Activated CD8-positive, alpha-beta memory T cell treated with anti-CD3 and anti-CD28 coated beads for 4 hours (primary cell): ENCODE results near the gene AMOTL2.

Source experiments
- DNase-seq, 2 donors: peaks; one replicate each; pipeline ENCODE4 v3.0.0-alpha.2; 2020; ENCODE audit warnings: low read depth in 2 of 2

AMOTL2 gene

DNA sequence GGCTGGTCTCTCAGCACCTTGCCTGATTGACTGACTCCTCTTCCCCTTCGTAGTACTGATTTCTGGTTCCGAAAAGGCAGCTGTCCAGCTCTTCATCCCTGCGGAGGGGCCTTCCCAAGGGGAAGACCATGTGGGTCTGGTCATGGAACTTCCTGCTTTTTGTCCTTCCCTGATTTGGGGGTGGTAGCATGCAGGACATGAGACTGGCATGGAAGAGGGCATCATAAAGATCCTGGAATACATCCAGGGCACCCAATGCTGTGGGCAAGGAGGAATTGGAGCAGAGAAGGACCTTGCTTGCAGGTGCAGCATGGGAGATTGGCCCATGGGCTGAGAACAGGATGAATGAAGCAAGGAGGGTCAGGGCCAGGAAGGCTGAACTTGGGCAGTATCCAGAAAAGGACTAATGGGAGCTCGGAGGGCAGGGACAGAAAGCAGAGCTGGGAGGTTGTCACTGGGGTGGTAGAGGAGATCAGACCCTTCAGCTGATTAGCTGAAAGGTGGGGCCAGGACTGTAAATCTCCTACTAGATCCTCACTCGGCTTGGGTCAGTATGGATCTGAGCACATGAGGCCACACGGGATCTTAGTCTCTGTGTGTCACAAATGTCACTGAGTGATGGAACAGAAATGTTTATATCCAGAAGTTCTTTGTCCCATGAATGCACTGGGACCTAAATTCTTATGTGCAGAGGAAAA, 59.5 kb downstream of the AMOTL2 start:
- no peak for DNase-seq

DNA sequence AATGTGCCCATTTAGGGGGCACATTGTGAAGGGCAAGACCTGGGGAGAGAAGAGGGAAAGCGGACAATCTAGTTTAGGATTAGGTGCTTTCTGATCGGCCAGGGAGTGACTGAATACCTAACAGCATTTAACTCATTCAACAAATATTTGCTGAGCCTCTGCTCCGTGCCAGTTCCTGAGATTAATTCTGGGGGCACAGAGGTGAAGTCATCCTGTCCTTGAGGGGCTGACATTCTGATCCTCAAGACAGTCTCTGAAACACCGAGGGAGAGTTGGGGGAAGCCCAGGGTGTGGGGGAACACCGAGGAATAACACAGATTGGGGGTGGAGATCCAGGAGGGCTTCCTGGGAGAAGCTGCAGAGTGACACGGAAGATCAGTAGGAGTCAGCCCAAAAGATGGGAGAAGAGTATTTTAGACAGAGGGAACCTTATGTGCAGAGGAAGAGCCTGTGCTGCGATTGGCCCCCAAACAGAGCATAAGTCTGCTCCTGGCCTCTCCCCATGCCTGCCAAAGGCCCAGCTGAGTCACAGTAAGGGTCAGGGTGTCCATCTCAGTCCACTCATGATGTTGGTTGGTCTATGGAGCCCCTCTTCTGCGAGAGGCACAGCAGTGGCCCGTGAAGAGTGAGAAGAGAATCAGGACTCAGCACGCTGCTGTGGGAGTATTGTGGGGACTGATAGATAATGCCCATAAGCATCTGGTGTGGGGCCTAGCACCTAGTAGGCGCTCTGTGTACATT, 60.2 kb downstream of the AMOTL2 start:
- DNase-seq, result no peak

DNA sequence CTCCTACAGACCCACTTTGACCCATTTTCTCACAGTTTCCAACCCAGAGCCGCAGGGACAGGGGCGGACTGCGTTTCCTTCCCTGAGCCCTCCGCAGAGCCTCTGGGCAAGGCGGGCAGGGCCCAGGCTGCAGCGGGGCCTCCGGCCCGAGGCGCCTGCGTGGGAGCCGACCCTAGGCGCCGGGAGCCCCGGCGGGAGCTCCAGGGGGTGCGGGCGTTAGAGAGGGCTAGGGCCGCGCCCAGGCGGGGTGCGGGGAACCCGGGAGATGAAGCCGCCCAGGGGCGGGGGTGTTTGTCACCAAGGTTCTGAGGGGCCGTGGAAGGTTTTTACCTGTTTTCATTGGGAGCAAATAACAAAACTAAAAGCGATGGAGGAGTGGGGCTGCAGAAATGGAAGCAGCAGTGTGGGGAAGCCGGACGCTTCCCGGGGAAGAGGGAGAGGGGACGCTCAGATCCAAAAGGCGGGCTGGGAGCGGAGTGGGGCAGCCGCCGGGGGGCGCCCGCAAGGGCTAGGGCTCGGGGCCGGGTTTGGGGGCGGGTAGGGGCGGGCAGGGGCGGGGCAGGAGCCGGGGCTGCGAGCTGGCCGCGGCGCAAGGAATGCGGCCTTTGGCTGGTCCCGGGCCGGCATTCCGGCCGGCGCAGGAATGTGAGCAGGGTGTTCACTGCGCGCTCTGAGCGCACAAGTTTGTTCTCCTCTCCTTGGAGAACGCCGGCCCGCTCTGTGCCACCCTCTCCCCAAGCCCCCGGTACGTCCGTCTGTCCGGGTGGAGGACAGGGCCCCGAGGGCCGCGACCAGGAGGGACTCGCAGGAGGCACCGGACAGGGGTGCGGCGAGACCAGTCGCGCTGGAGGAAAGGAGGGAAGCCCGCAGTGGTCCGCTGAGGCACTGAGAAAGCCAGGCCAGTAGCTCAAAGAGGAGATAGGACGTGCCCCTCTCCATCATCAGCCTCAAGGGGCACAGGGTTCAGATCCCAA, 61.1 kb downstream of the AMOTL2 start:
- DNase-seq, result no peak

DNA sequence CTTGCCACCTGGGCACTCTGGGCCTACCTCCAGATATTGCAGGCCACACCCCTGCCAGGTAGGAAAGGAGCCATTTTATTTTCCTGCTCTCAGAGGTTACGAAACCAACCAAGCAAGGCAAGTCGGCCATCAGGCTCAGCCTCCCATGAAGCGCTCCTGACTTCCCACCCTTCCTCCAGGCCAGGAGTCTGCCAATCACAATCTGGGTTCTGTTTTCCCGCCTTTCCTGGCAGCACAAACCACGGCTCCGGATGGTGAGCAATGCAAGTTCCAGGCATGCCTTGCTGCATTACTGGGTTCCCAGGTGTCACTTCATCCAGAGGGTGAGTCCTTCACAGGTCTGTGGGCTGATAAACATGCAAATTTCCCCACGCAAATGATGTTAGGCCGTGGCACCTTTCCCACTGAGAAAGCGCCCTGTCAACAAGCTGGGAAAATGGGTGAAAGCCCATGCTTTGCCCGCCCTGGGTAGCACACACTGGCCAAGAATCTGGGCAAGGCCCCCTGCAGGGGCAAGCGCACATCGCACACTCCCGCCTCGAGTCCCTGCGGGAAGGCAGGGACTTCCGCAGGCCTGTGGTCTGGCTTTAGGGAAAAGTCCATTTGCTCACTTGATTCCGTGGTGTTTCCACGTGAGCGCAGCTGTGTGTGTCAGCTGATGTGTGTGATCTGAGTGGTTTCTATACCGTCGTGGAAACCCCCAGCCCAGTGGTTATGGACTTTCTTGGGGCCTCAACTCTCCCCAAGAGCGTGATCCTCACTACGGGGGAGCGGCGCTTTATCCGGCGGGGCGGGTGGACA, 62.0 kb downstream of the AMOTL2 start:
- DNase-seq, result no peak

DNA sequence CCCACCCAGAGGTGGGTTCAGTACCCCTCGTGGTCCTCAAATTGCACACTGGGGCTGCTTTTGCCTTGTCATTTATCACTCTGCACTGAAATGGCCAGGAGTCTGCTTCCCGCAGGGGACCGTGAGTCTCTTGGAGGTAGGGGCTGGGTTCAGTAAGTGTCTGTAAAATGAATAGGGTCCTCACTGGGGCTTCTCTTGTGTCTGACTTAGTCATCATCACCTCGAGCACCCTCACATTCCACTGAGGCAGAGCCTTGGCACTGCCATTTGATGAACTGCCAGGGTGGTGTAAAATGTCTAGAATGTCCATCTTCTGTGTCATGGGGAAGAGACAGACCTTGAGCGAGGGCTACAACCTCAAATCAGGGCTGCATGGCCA, 62.6 kb downstream of the AMOTL2 start:
- DNase-seq, result no peak

DNA sequence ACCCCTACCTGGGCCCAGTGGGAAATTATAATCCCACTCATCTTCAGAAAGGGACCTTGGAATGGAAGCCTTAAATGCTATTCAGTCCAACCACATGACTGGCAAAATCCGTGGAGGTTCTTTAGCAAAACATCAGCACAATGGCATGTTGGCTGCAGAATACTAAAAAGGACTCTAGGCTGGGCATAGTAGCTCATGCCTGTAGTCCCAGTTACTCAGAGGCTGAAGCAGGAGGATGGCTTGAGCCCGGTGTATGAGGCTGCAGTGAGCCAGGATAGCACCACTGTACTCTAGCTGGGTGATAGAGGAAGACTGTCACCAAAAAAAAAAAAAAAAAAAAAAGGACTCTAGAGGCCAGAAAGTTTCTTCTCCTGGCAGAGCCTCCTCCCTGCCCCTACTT, 63.0 kb downstream of the AMOTL2 start:
- no peak for DNase-seq

DNA sequence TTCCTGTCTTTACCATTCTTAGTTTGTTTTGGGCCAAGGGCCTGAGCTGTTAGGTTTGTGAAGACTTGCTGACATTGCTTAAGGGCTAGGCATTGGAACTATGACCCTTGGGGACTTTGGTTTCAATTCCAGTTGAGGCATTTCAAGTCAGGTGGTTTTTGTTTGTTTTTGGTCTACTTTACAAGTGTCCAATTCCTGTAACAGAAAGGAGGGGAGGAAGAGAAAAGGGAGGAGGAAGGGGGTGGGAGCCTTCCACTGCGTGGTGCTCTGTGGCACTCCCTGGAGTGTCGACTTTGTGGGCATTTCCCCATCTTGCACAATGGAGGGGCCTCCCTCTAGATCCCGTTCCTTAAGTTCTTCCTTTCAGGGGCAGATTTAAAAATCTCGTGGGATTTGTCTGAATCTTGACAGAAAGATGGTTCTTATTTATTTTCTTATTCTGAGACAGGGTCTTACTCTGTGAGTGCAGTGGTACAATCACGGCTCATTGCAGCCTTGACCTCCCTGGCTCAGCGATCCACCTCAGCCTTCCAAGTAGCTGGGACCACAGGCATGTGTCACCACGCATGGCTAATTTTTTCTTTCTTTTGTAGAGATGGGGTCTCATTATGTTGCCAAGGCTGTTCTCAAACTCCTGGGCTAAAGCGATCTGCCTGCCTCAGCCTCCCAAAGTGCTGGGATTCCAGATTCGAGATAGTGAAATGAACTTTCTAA, 64.1 kb downstream of the AMOTL2 start:
- no peak for DNase-seq

DNA sequence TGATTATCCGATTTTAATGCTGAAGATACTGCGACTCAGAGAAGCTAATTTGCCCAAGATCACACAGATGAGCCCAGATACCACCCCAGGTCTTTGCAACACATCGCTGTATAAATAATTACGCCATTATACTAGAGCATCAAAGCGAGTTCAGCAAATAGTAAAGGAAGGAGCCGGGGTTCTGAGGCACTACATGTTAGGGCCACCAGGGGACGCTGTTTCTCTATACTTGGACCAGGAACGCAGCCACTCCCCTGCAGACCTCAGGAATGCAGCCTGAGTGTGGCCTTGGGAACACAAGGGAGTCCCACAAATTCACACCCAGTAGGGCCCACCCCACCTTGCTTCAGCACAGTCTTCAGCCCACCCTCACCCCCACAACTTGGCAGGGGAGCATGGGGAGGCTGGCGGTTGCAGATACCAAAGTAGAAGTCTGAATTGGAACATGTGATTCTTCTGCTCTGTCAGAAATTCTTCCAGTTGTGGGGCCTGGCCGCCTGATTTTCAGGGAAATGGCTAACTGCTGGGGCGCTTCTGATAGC, 65.8 kb downstream of the AMOTL2 start:
- DNase-seq, result peak; percentile 39 to 47

DNA sequence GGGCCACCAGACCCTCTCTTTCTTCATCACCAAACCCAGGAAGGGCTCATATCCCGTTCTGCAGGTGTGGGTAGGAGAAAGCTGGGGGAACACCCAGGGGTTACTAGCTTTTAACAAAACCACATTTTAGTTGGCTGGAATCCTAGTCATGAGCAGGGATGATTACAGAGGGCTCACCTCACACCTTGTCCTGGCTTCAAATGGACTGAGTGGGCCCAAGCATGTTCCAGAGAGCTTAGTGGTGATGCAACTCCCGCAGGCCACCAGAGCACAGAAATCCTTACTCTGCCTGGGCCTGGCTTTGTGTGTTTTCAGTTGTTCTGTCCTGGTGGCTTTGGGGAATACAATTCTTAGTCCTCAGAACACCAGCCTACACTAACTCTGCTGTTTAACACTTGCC, 66.8 kb downstream of the AMOTL2 start:
- no peak for DNase-seq

DNA sequence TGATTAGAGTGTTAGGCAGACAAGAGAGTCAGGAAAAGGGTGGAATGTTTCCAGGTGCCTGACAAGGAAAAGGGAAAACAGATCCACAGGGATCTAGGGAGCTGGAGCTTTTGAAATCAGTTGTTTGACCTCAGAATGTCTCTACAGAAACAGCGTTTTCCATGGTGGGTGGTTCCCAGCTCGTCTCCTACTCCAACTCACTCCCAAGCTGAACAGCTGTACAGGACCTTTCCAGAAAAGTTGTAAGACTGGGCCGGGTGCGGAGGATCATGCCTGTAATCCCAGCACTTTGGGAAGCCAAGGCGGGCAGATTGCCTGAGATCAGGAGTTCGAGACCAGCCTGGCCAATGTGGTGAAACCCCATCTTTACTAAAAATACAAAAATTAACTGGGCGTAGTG, 67.9 kb downstream of the AMOTL2 start:
- DNase-seq, result no peak
